GM23338 (cell line): ENCODE data around the gene FHL2.

ENCODE experiments used
- CREB1 ChIP-seq: fragments of 250-450 bp; sonication (Bioruptor Pico); IDR thresholded peaks from 2 replicates; pipeline ENCODE4 v1.5.0; 2020; ENCODE audit warnings: low read depth, mild to moderate bottlenecking, moderate library complexity
- CTCF ChIP-seq, 2 experiments: fragments of 200-600 bp in 1 of 2; sonication (generic) in 1 of 2; conservative IDR thresholded peaks; 2 replicates each; pipeline versions ENCODE4 v1.5.1 to v1.6.1; 2016 to 2017; ENCODE audit warnings: antibody characterized with exemption in 2 of 2, low read depth in 2 of 2, mild to moderate bottlenecking in 2 of 2, moderate library complexity in 1 of 2
- EZH2 ChIP-seq: fragments of 200-600 bp; sonication (generic); IDR thresholded peaks from one replicate; pipeline ENCODE4 v1.8.0; 2017; ENCODE audit warnings: antibody characterized with exemption, mild to moderate bottlenecking, low read depth; ENCODE audit not compliant: unreplicated experiment
- EZH2phosphoT487 ChIP-seq: fragments of 200-600 bp; sonication (generic); IDR thresholded peaks from one replicate; pipeline ENCODE4 v1.8.1; 2018; ENCODE audit warnings: antibody characterized with exemption; ENCODE audit not compliant: unreplicated experiment
- JUNB ChIP-seq: IDR thresholded peaks from one replicate; pipeline ENCODE4 v1.6.1; 2016; ENCODE audit warnings: antibody characterized with exemption; ENCODE audit not compliant: unreplicated experiment
- POLR2AphosphoS5 ChIP-seq: IDR thresholded peaks from 2 replicates; pipeline ENCODE4 v1.6.1; 2016; ENCODE audit warnings: antibody characterized with exemption, low read depth
- ZNF114 ChIP-seq: fragments of 250-450 bp; sonication (Bioruptor Pico); IDR thresholded peaks from 2 replicates; pipeline ENCODE4 v1.5.0; 2020; ENCODE audit warnings: mild to moderate bottlenecking, moderate library complexity
- TF ChIP-seq, protein P1 (sequence below): IDR thresholded peaks from one replicate; pipeline ENCODE4 v1.6.1; 2018; ENCODE audit warnings: antibody characterized with exemption; ENCODE audit not compliant: unreplicated experiment
- TF ChIP-seq, protein P2 (sequence below): fragments of 250-450 bp; sonication (Bioruptor Pico); IDR thresholded peaks from 2 replicates; pipeline ENCODE4 v1.5.0; 2020; ENCODE audit warnings: mild to moderate bottlenecking, moderate library complexity

- no peak for TF ChIP-seq JUNB
- no peak for TF ChIP-seq CTCF (conservative IDR thresholded peaks at IDR 0.05; ENCODE audit: low read depth in 2 of 2)
- TF ChIP-seq POLR2AphosphoS5: no peak
- TF ChIP-seq EZH2phosphoT487: no peak
- TF ChIP-seq ZNF114 (CRISPR knock-in tag): no peak
- no peak for TF ChIP-seq CREB1
- no peak for TF ChIP-seq EZH2
- TF ChIP-seq, protein P1, sequence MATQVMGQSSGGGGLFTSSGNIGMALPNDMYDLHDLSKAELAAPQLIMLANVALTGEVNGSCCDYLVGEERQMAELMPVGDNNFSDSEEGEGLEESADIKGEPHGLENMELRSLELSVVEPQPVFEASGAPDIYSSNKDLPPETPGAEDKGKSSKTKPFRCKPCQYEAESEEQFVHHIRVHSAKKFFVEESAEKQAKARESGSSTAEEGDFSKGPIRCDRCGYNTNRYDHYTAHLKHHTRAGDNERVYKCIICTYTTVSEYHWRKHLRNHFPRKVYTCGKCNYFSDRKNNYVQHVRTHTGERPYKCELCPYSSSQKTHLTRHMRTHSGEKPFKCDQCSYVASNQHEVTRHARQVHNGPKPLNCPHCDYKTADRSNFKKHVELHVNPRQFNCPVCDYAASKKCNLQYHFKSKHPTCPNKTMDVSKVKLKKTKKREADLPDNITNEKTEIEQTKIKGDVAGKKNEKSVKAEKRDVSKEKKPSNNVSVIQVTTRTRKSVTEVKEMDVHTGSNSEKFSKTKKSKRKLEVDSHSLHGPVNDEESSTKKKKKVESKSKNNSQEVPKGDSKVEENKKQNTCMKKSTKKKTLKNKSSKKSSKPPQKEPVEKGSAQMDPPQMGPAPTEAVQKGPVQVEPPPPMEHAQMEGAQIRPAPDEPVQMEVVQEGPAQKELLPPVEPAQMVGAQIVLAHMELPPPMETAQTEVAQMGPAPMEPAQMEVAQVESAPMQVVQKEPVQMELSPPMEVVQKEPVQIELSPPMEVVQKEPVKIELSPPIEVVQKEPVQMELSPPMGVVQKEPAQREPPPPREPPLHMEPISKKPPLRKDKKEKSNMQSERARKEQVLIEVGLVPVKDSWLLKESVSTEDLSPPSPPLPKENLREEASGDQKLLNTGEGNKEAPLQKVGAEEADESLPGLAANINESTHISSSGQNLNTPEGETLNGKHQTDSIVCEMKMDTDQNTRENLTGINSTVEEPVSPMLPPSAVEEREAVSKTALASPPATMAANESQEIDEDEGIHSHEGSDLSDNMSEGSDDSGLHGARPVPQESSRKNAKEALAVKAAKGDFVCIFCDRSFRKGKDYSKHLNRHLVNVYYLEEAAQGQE: no peak
- TF ChIP-seq, protein P2, sequence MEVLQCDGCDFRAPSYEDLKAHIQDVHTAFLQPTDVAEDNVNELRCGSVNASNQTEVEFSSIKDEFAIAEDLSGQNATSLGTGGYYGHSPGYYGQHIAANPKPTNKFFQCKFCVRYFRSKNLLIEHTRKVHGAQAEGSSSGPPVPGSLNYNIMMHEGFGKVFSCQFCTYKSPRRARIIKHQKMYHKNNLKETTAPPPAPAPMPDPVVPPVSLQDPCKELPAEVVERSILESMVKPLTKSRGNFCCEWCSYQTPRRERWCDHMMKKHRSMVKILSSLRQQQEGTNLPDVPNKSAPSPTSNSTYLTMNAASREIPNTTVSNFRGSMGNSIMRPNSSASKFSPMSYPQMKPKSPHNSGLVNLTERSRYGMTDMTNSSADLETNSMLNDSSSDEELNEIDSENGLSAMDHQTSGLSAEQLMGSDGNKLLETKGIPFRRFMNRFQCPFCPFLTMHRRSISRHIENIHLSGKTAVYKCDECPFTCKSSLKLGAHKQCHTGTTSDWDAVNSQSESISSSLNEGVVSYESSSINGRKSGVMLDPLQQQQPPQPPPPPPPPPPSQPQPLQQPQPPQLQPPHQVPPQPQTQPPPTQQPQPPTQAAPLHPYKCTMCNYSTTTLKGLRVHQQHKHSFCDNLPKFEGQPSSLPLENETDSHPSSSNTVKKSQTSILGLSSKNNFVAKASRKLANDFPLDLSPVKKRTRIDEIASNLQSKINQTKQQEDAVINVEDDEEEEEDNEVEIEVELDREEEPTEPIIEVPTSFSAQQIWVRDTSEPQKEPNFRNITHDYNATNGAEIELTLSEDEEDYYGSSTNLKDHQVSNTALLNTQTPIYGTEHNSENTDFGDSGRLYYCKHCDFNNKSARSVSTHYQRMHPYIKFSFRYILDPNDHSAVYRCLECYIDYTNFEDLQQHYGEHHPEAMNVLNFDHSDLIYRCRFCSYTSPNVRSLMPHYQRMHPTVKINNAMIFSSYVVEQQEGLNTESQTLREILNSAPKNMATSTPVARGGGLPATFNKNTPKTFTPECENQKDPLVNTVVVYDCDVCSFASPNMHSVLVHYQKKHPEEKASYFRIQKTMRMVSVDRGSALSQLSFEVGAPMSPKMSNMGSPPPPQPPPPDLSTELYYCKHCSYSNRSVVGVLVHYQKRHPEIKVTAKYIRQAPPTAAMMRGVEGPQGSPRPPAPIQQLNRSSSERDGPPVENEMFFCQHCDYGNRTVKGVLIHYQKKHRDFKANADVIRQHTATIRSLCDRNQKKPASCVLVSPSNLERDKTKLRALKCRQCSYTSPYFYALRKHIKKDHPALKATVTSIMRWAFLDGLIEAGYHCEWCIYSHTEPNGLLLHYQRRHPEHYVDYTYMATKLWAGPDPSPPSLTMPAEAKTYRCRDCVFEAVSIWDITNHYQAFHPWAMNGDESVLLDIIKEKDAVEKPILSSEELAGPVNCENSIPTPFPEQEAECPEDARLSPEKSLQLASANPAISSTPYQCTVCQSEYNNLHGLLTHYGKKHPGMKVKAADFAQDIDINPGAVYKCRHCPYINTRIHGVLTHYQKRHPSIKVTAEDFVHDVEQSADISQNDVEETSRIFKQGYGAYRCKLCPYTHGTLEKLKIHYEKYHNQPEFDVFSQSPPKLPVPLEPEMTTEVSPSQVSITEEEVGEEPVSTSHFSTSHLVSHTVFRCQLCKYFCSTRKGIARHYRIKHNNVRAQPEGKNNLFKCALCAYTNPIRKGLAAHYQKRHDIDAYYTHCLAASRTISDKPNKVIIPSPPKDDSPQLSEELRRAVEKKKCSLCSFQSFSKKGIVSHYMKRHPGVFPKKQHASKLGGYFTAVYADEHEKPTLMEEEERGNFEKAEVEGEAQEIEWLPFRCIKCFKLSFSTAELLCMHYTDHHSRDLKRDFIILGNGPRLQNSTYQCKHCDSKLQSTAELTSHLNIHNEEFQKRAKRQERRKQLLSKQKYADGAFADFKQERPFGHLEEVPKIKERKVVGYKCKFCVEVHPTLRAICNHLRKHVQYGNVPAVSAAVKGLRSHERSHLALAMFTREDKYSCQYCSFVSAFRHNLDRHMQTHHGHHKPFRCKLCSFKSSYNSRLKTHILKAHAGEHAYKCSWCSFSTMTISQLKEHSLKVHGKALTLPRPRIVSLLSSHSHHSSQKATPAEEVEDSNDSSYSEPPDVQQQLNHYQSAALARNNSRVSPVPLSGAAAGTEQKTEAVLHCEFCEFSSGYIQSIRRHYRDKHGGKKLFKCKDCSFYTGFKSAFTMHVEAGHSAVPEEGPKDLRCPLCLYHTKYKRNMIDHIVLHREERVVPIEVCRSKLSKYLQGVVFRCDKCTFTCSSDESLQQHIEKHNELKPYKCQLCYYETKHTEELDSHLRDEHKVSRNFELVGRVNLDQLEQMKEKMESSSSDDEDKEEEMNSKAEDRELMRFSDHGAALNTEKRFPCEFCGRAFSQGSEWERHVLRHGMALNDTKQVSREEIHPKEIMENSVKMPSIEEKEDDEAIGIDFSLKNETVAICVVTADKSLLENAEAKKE (CRISPR knock-in tag): no peak
Measured at GRCh38 chr2:105324732-105325131, 74.1 kb downstream of the FHL2 start.
